ENCODE results near the gene SEC14L5.
"Not testable (repeated sequence)": the region's sequence is repeated elsewhere in the genome, so short reads cannot be mapped to it uniquely, and the experiment has no call there.

The SEC14L5 gene

DNA sequence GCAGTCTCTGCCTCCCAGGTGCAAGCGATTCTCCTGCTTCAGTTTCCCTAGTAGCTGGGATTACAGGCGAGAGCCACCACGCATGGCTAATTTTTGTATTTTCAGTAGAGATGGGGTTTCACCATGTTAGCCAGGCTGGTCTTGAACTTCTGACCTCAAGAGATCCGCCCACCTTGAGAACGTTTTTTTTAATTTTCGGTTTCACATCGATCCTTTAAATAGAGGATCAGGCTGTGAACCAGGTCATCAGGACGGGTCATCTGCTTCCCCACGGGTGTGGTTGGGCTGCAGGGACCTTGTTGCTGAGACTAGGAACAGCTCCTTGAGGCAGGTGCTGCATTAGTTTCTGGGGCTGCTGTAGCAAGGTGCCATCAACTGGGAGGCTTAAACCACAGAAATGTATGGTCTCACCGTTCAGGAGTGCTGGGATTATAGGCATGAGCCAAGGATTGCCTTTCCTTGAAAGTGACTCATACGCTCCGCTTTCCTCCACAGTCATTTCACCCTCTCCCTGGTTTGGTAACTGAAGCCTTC lies 83.5 kb downstream of the SEC14L5 start:
- no peak overlapping the region for H3K4me3 Mint-ChIP-seq

DNA sequence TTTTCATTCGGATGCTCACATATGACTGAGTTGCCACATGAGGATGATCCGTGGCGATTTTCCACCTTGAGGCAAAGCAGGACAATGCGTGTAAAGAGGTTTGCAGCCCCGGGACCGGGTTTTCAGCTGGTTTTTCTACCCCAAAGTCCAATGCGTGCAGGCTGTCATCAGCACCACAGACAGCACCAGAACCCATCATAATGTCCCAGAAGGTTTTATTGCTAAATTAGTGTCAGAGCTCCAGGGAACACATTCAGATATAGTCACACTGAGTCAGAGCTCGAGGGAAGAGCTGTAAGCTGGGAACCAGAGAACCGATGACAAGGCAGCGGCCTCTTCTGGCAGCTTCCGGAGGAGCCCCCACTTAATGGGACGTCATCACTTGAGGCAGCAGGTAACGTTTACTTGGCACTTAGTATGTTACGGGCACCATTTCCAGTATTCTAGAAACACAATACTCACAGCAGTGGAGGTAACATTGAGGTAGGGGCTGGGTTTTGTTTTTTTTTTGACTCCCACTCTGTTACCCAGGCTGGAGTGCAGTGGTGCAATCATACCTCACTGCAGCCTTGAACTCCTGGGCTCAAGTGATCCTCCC lies 84.5 kb downstream of the SEC14L5 start:
- no peaks in the 10 kb centered on the region for H3K27me3 Mint-ChIP-seq
- H3K36me3 Mint-ChIP-seq, result peaks cover 2% of the 10 kb centered on the region
- H3K4me3 Mint-ChIP-seq, result no peak overlapping the region
- no peaks in the 10 kb centered on the region for H3K9me3 Mint-ChIP-seq
- H3K4me1 Mint-ChIP-seq, result no peaks in the 10 kb centered on the region
- H3K27ac Mint-ChIP-seq, result no peak overlapping the region

More for the DNA sequence above, 83.5 kb downstream of the SEC14L5 start:
- Mint-ChIP-seq H3K27ac (no peak overlapping the region), H3K27me3 (no peaks in the 10 kb centered on the region), H3K4me1 (no peaks in the 10 kb centered on the region), H3K9me3 (no peaks in the 10 kb centered on the region), H3K36me3 (peaks cover 2% of the 10 kb centered on the region)

GRCh38 chr16:5044011-5044540 lies 85.9 kb downstream of the SEC14L5 start:
- no peak overlapping the region for H3K27ac Mint-ChIP-seq
- no peaks in the 10 kb centered on the region for H3K4me1 Mint-ChIP-seq
- peaks cover 7% of the 10 kb centered on the region for H3K36me3 Mint-ChIP-seq
- H3K9me3 Mint-ChIP-seq, result no peaks in the 10 kb centered on the region
- H3K4me3 Mint-ChIP-seq, result no peak overlapping the region
- H3K27me3 Mint-ChIP-seq, result no peaks in the 10 kb centered on the region

DNA sequence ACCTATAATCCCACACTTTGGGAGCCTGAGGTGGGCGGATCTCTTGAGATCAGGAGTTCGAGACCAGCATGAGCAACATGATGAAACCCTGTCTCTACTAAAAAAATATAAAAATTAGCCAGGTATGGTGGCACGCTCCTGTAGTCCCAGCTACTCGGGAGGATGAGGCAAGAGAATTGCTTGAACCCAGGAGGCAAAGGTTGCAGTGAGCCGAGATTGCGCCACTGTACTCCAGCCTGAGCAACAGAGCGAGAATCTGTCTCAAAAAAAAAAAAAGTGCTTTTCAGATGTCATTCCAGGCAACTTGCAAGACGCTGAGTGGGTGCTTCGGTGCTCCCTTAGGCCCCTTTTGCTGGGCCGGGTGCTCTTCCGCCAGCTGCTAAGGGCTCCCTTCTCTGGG lies 86.5 kb downstream of the SEC14L5 start:
- H3K36me3 Mint-ChIP-seq, H3K4me3 Mint-ChIP-seq, H3K9me3 Mint-ChIP-seq, H3K27ac Mint-ChIP-seq, H3K4me1 Mint-ChIP-seq, H3K27me3 Mint-ChIP-seq: not testable (repeated sequence)

GRCh38 chr16:5045499-5046115 lies 87.5 kb downstream of the SEC14L5 start:
- no peaks in the 10 kb centered on the region for H3K4me1 Mint-ChIP-seq
- no peaks in the 10 kb centered on the region for H3K9me3 Mint-ChIP-seq
- no peaks in the 10 kb centered on the region for H3K27me3 Mint-ChIP-seq
- peaks cover 9% of the 10 kb centered on the region for H3K36me3 Mint-ChIP-seq
- no peak overlapping the region for H3K27ac Mint-ChIP-seq
- H3K4me3 Mint-ChIP-seq, result no peak overlapping the region

DNA sequence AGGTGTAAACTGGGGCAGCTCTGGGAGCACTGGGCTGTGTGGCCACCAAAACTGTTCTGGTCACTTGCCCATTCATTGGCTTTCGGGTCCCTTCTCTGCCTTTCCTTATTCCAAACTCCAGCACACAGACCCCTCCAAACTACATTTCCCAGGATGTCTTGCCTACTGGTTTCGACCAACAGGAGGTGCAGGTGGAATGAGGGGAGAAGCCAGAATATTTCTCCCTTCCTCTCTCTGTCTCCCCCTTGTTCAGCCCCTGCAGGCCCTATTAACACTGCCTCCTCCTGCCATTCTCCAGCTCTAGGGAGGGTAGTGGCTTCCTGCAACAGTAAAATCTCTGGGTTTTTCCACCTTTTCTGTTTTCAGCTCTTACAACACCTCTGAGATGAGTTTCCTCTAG lies 88.8 kb downstream of the SEC14L5 start:
- H3K9me3 Mint-ChIP-seq, result no peaks in the 10 kb centered on the region
- peaks cover 10% of the 10 kb centered on the region for H3K36me3 Mint-ChIP-seq
- no peak overlapping the region for H3K4me3 Mint-ChIP-seq
- H3K4me1 Mint-ChIP-seq, result no peaks in the 10 kb centered on the region
- no peak overlapping the region for H3K27ac Mint-ChIP-seq
- no peaks in the 10 kb centered on the region for H3K27me3 Mint-ChIP-seq

DNA sequence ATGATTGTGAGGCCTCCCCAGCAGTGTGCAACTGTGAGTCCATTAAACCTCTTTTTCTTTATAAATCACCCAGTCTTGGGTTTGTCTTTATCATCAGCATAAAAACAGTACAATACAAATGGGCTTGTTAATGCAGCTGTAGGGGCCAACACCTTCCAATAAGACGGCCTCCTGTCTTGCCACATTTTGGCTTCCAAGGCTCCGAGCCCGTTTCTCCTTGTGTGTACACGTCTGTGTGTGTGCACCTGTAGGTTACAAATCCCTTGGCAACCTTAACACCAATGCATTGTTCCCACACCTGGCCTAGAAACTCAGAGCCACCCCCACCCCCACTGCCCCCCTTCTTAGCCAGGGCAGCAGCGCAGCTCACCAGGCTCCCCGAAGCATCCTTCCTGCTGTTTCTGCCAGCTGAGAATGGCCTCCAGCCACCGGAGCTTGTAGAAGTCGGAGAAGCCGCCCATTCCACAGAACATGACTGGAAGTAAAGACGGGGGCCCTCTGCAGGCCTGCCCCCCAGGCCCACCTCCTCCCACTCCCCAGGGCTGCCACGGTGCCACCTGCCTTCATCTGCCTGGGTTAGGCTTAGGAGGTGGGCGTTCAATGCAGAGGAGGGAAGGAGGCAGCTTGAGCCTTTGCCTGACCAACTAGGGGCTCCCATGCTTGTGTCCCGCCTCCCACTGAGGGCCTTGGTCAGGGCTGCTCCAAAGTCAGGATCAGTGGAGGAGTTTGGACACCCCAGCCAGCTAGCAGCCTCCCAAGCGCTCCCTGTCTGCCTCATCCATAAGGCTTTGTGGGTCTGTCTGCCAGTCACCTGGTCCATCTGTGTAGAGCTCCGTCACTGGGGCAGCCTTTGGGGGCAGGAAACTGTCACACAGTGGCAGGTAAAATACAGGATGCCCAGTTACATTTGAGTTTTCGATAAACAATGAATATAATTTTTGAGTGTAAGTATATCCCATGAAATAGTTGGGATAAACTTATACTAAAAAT lies 97.0 kb downstream of the SEC14L5 start:
- no peaks in the 10 kb centered on the region for H3K27me3 Mint-ChIP-seq
- H3K4me3 Mint-ChIP-seq, result no peak overlapping the region
- H3K27ac Mint-ChIP-seq, result no peak overlapping the region
- no peaks in the 10 kb centered on the region for H3K4me1 Mint-ChIP-seq
- peaks cover 3% of the 10 kb centered on the region for H3K36me3 Mint-ChIP-seq
- H3K9me3 Mint-ChIP-seq, result no peaks in the 10 kb centered on the region

GRCh38 chr16:5056352-5056751 lies 98.2 kb downstream of the SEC14L5 start:
- no peak overlapping the region for H3K4me3 Mint-ChIP-seq
- no peak overlapping the region for H3K27ac Mint-ChIP-seq
- H3K27me3 Mint-ChIP-seq, result no peaks in the 10 kb centered on the region
- no peaks in the 10 kb centered on the region for H3K36me3 Mint-ChIP-seq
- no peaks in the 10 kb centered on the region for H3K9me3 Mint-ChIP-seq
- no peaks in the 10 kb centered on the region for H3K4me1 Mint-ChIP-seq

- Mint-ChIP-seq H3K4me1 (no peaks in the 10 kb centered on the region), H3K27me3 (no peaks in the 10 kb centered on the region), H3K36me3 (no peaks in the 10 kb centered on the region), H3K4me3 (no peak overlapping the region), H3K9me3 (no peaks in the 10 kb centered on the region), H3K27ac (no peak overlapping the region)
Observed at GRCh38 chr16:5058476-5058875, 100.3 kb downstream of the SEC14L5 start.

- no peak overlapping the region for H3K27ac Mint-ChIP-seq
- no peaks in the 10 kb centered on the region for H3K36me3 Mint-ChIP-seq
- H3K4me1 Mint-ChIP-seq, result no peaks in the 10 kb centered on the region
- no peaks in the 10 kb centered on the region for H3K27me3 Mint-ChIP-seq
- no peak overlapping the region for H3K4me3 Mint-ChIP-seq
- no peaks in the 10 kb centered on the region for H3K9me3 Mint-ChIP-seq
Observed at GRCh38 chr16:5059386-5060072, 101.4 kb downstream of the SEC14L5 start.

DNA sequence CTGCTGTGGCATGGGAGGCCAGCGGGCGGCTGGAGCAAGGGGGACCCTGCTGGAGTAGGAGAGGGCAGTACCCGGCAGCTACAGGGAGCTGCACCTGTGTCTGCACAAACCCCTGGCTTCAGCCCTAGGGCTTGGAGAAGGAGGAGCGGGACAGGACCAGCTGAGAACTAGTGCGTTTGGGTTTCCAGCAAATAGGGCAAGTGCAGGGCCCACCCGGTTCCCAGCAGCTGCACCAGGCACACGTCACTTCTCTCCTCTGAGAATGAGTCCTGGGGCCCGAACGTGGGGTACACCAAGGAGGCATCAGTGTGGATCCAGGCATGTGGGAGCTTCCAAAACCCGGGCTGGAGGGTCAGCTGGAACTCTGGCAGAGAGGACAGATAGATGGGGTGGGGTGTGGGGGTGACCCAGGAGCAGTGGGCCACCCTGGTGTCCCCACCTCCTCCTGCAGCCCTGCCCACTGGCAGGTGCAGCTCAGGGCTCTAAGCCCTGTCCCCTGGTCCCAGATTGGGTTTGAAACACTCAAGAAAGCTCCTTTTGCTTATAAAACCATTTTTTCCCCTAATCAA lies 102.0 kb downstream of the SEC14L5 start:
- no peaks in the 10 kb centered on the region for H3K4me1 Mint-ChIP-seq
- H3K9me3 Mint-ChIP-seq, result no peaks in the 10 kb centered on the region
- no peak overlapping the region for H3K4me3 Mint-ChIP-seq
- H3K27ac Mint-ChIP-seq, result no peak overlapping the region
- no peaks in the 10 kb centered on the region for H3K27me3 Mint-ChIP-seq
- H3K36me3 Mint-ChIP-seq, result no peaks in the 10 kb centered on the region

- H3K4me1 Mint-ChIP-seq, result no peaks in the 10 kb centered on the region
- no peaks in the 10 kb centered on the region for H3K27me3 Mint-ChIP-seq
Observed at GRCh38 chr16:5062051-5062450, 103.9 kb downstream of the SEC14L5 start.

DNA sequence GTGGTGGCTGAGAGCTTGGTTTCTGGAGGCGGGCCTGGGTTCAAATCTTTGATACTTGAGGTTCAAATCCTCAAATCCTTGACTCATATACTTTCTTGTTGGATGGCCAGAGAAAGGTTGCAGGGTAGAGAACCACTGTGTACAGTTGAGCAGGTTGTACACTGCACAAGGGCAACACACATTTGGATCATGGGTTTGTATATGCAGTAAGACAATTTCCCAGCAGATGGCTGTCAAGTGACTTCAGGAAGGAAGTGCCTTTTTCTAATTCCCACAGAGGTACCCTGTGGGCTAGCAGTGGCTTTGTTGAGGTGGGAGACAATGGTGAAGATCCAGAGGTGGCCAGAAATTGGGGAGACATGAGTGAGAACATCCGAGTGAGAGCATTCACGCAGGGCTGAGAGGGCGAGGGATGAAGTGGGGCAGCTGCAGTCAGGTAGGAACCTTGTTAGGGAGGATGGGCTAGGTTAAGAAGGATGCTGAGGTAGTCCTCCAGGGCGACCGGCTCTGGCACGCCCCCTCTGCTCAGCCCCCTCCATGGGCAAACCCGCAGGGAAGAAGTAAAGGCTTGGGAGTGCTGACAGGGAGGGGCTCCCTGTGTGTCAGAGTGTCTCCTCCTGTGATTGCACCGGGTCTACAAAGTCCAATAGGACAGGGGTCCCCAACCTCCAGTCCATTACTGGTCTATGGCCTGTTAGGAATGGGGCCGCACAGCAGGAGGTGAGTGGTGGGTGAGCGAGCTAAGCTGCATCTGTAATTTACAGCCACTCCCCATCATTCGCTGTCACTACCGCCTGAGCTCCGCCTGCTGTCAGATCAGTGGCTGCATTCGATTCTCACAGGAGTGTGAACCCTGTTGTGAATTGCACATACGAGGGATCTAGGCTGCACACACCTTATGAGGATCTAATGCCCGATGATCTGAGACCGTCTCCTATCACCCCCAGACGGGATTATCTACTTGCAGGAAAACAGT lies 104.9 kb downstream of the SEC14L5 start:
- Mint-ChIP-seq H3K27ac (no peak overlapping the region), H3K9me3 (no peaks in the 10 kb centered on the region), H3K36me3 (no peaks in the 10 kb centered on the region)

More at GRCh38 chr16:5062051-5062450, 103.9 kb downstream of the SEC14L5 start:
- Mint-ChIP-seq H3K27ac (no peak overlapping the region), H3K9me3 (no peaks in the 10 kb centered on the region), H3K4me3 (no peak overlapping the region), H3K36me3 (no peaks in the 10 kb centered on the region)

DNA sequence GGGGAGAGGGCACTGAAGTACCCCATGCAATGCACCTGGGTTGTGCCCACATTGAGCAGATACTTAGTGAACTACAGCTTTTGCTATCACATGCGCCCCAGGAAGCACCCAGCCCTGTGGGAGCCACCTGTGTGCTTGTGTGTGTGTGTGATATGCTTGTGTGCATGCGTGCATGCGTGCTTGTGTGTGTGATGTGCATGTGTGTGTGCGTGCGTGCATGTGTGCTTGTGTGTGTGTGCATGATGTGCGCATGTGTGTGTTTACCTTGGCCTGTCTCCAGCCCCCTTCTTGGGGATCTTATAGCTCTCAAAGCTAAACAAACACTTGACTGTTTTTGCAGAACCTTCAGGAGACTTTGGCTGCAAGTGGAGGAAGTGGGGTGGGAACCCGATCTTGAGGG lies 106.8 kb downstream of the SEC14L5 start:
- Mint-ChIP-seq H3K27me3 (no peaks in the 10 kb centered on the region), H3K36me3 (no peaks in the 10 kb centered on the region), H3K9me3 (no peaks in the 10 kb centered on the region), H3K4me3 (no peak overlapping the region), H3K27ac (no peak overlapping the region), H3K4me1 (no peaks in the 10 kb centered on the region)

More for the DNA sequence above, 104.9 kb downstream of the SEC14L5 start:
- no peaks in the 10 kb centered on the region for H3K4me1 Mint-ChIP-seq
- H3K4me3 Mint-ChIP-seq, result no peak overlapping the region
- no peaks in the 10 kb centered on the region for H3K27me3 Mint-ChIP-seq

Measured in activated naive CD4-positive, alpha-beta T cell treated with anti-CD3 and anti-CD28 coated beads, Interleukin-2, amount 50 U/mL, for 24 hours (primary cell).